C4-2B (cell line): ENCODE data around the gene CSNK2A1.

ENCODE experiments used
- CTCF ChIP-seq: fragments of 450-650 bp; conservative IDR thresholded peaks from 2 replicates; pipeline ENCODE4 v1.5.1; 2017; ENCODE audit warnings: mild to moderate bottlenecking
- ZFX ChIP-seq: fragments of 450-650 bp; IDR thresholded peaks from 2 replicates; pipeline ENCODE4 v1.6.1; 2017

GRCh38 chr20:434221-434620, 109.4 kb downstream of the CSNK2A1 start:
- TF ChIP-seq CTCF: no peak
- no peak for TF ChIP-seq ZFX
